ENCODE measurements around the gene FAM221B. TPM values are rescaled to one million over a fixed set of nuclear protein-coding genes. Genes with fewer than 3 reads are reported as not detected.

Gene FAM221B
- total and polyA plus RNA-seq, 2 of the 4 experiments (the other 2 are of a cell fraction), result not detected

- Histone ChIP-seq H3K9me1 (ENCODE audit: insufficient read depth, low read length) (peaks cover 17% of the 10 kb centered on the region), H2AK9ac (replicated peaks; ENCODE audit: low read depth, low read length, poor library complexity) (no peak overlapping the region), H4K8ac (ENCODE audit: low read depth in 2 of 2, low read length in 2 of 2) (no peak overlapping the region), H3K23ac (ENCODE audit: low read depth, low read length) (no peak overlapping the region), H3K27ac (ENCODE audit: insufficient read depth, low read length) (no peak overlapping the region), H2BK15ac (ENCODE audit: low read depth, low read length) (no peak overlapping the region), H4K20me1 (ENCODE audit: insufficient read depth, low read length) (no peaks in the 10 kb centered on the region), H3K4me2 (ENCODE audit: low read depth, low read length) (no peak overlapping the region; the same call in 1 of the 2 replicates), H4K91ac (ENCODE audit: insufficient read depth, low read depth, low read length) (no peak overlapping the region), H3K14ac (replicated peaks; ENCODE audit: low read depth, low read length) (no peak overlapping the region), H3K79me1 (ENCODE audit: low read depth in 1 of 2, low read length in 2 of 2) (peaks cover 2 to 18% of the 10 kb centered on the region in 2 experiments; a peak in 3 of 4 replicates), H3K36me3 (ENCODE audit: control insufficient read depth, insufficient read depth, low read length) (no peaks in the 10 kb centered on the region), H2AFZ (replicated peaks; ENCODE audit: low read length, poor library complexity) (no peak overlapping the region), H3K9me3 (ENCODE audit: control insufficient read depth, insufficient read depth, low read length) (no peaks in the 10 kb centered on the region), H3K56ac (ENCODE audit: extremely low read depth, insufficient read depth, low read length) (no peak overlapping the region), H3K4ac (ENCODE audit: low read depth, low read length) (no peak overlapping the region), H2BK120ac (ENCODE audit: low read depth, low read length) (no peak overlapping the region), H2BK5ac (ENCODE audit: low read depth, low read length, poor library complexity, severe bottlenecking) (no peak overlapping the region), H2BK20ac (ENCODE audit: low read depth, low read length) (no peak overlapping the region), H3K4me3 (ENCODE audit: insufficient read depth, low read depth, low read length) (no peak overlapping the region), H4K5ac (ENCODE audit: low read depth, low read length) (no peak overlapping the region), H3K18ac (ENCODE audit: low read depth, low read length) (no peak overlapping the region), H3K4me1 (ENCODE audit: control insufficient read depth, insufficient read depth, low read length) (peaks cover 8% of the 10 kb centered on the region), H3K9ac (ENCODE audit: low read depth, low read length) (no peak overlapping the region), H2AK5ac (ENCODE audit: low read depth, low read length) (peak overlapping the region; percentile 10; the same call in 1 of the 2 replicates), H3K27me3 (ENCODE audit: control insufficient read depth, insufficient read depth, low read length) (no peaks in the 10 kb centered on the region)
- intact Hi-C loops (cut with micrococcal nuclease), result no loop called here
- no TSS peak for BruUV-seq (replicated peaks)
- no peak for DNase-seq
- ATAC-seq (ENCODE audit: low read depth), result no peak
- in situ Hi-C loops (cut with MboI; ENCODE audit: low sequenced_read_pairs), result no loop called here
- no peak for TF ChIP-seq POLR2A (IDR thresholded peaks at IDR 0.05; ENCODE audit: low read depth, low read length)
- TF ChIP-seq CHD1 (IDR thresholded peaks at IDR 0.05; ENCODE audit: low read depth, low read length), result no peak
- TF ChIP-seq FOS (IDR thresholded peaks at IDR 0.05; ENCODE audit: low read depth, low read length), result no peak
- no peak for TF ChIP-seq USF2 (IDR thresholded peaks at IDR 0.05; ENCODE audit: low read depth, low read length)
- TF ChIP-seq MXI1 (IDR thresholded peaks at IDR 0.05; ENCODE audit: borderline replicate concordance, low read depth, low read length), result no peak
- TF ChIP-seq MAFK (IDR thresholded peaks at IDR 0.05; ENCODE audit: low read depth, low read length), result no peak
- CTCF ChIA-PET, result no interaction called here
- dilution Hi-C loops (cut with HindIII; ENCODE audit: low sequenced_read_pairs, unreplicated experiment), result no loop called here
- 100% methylated on average over 1 of the region's 4 CpGs; no CpG with 5 or more reads in 1 of the 2 experiments for WGBS, 2 experiments (ENCODE audit: extremely low coverage in 2 of 2, insufficient read length in 1 of 2)
- POLR2A ChIA-PET (ENCODE audit: unreplicated experiment), result no interaction called here
Measured at GRCh38 chr9:35831040-35831439, 2.5 kb upstream of the FAM221B start.
